Measurements from ENCODE around the gene TCF23.
"Not testable (repeated sequence)": the region's sequence is repeated elsewhere in the genome, so short reads cannot be mapped to it uniquely, and the experiment has no call there.

The TCF23 gene

DNA sequence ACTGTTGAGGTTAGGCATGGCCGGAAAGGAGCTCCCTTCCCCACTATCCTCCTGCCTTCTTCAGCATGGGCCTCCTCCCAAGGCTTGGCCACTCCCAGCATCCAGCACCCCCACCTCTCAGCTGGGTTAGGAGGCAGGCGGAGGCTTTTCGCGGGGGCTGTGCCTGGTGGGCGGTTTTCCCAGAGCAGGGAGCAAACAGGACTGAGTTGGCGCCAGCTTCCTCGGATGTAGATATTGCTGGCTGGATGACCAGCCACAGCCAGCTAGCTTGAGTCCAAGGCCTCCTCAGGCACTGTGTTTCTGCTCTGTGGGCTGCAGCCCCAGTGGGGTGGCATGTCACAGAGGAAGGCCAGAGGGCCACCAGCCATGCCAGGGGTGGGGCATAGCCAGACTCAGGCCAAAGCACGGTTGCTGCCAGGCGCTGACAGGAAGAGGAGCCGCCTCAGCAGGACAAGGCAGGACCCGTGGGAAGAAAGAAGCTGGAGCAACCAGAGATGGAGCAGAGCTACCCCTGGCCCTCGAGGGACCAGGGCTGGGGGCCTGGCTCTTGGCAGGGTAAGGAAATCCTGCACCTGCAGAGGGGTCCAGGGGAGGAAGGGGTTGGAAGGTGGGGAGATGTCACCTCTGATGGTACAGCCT lies at the start of gene TCF23:
Gene TCF23 (plus strand): TSS at position 204 of the 639 bp plus-strand sequence. CDS start 130 bp downstream, at position 334.
- no peak for DNase-seq

DNA sequence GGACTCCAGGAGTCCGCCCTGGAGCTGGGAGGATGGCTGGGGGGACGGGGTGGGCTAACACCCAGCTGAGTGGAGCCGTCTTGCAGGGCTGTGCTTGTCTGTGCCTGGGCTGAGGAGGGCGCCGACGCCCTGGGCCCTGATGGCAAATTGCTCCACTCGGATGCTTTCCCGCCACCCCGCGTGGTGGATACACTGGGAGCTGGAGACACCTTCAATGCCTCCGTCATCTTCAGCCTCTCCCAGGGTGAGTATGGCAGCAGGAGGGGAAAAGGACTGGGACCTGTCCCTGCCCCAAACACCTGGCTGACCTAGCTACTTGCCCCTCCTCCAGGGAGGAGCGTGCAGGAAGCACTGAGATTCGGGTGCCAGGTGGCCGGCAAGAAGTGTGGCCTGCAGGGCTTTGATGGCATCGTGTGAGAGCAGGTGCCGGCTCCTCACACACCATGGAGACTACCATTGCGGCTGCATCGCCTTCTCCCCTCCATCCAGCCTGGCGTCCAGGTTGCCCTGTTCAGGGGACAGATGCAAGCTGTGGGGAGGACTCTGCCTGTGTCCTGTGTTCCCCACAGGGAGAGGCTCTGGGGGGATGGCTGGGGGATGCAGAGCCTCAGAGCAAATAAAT lies 49.4 kb upstream of the TCF23 start:
- no peak for DNase-seq

DNA sequence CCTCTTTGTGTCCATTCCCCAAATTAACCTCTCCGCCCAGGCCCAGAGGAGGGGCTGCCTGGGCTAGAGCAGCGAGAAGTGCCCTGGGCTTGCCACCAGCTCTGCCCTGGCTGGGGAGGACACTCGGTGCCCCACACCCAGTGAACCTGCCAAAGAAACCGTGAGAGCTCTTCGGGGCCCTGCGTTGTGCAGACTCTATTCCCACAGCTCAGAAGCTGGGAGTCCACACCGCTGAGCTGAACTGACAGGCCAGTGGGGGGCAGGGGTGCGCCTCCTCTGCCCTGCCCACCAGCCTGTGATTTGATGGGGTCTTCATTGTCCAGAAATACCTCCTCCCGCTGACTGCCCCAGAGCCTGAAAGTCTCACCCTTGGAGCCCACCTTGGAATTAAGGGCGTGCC lies 48.8 kb upstream of the TCF23 start:
- DNase-seq, result no peak

DNA sequence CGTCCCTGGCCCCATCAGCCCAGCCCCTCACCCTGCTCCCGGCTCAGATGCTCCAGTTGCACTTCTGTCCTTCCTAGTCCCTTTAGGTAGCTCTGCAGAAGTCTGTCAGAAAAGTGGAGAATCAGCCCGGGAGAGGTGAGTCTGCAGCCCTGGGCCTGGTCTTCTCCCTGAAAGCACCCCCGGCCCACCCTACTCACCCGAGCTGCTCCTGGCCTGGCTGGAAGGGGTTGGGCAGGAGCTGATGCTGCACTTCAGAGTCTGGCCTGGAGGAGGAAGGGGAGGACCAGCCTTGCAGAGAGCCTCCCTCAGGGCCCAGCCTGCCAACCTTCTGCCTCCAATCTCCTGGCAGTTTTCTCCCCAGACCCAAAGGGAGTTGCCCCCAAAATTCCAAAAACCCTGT lies 46.5 kb upstream of the TCF23 start:
- DNase-seq, result no peak

DNA sequence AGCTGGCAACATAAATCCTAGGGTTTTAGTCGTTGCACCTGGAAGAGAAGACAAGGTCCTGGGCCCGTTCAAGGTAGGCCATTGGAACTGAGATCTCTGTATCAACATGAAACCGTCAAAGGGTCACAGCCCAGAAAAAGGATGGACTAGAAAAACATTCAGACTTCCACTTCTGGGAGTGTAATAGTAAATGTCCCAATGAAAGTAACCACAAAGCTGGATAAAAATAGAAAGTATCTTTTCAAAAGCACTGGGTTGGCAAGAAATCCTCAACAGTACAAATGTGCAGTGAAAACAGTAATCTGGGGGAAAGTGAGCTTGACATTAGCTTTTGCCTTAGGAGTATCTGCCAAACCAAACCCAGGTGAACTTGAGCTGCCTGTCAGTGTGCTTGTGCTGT lies 42.8 kb upstream of the TCF23 start:
- DNase-seq, result no peak

DNA sequence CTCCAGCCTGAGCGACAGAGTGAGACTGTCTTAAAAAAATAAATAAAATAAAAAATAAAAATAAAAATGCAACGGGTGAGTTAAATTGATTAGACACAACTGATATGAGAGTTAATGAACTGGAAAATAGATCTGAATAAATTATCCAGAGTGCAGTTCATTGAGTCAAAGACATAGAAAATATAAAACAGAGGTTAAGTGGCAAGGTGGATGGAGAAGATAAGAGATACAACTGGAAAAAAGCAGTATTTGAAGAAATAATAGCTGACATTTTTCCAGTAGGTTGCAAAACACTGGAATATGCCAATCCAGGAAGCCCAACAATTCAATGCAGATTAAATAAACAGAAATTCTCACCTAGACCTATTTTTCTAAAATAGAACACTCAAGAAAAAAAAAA lies 40.6 kb upstream of the TCF23 start:
- DNase-seq, result no peak

DNA sequence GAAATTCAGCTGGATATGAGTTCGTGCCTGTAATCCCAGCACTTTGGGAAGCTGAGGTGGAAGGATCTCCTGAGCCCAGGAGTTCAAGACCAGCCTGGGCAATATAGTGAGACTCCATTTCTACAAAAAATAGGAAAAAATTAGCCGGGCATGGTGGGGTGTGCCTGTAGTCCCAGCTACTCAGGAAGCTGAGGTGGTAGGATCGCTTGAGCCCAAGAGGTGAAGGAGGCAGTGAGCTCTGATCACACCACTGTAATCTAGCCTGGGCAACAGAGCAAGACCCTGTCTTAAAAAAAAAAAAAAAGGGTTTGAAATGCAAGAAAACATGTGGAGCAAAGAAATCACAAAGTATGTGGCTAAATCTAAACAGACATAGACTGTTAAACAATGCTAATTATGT lies 39.7 kb upstream of the TCF23 start:
- DNase-seq, result no peak

DNA sequence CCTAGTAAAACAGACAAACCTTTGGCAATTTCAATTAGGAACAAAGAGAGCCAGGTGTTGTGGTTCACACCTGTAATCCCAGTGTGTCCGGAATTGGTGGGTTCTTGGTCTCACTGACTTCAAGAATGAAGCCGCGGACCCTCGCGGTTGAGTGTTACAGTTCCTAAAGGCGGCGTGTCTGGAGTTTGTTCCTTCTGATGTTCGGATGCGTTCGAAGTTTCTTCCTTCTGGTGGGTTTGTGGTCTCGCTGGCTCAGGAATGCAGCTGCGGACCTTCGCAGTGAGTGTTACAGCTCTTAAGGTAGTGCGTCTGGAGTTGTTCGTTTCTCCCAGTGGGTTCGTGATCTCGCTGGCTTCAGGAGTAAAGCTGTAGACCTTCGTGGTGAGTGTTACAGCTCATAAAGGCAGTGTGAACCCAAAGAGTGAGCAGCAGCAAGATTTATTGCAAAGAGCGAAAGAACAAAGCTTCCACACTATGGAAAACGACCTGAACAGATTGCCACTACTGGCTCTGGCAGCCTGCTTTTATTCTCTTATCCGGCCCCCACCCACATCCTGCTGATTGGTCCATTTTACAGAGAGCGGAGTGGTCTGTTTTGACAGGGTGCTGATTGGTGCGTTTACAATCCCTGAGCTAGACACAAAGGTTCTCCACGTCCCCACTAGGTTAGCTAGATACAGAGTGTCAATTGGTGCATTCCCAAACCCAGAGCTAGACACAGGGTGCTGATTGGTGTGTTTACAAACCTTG lies 38.0 kb upstream of the TCF23 start:
- DNase-seq, result not testable (repeated sequence)

DNA sequence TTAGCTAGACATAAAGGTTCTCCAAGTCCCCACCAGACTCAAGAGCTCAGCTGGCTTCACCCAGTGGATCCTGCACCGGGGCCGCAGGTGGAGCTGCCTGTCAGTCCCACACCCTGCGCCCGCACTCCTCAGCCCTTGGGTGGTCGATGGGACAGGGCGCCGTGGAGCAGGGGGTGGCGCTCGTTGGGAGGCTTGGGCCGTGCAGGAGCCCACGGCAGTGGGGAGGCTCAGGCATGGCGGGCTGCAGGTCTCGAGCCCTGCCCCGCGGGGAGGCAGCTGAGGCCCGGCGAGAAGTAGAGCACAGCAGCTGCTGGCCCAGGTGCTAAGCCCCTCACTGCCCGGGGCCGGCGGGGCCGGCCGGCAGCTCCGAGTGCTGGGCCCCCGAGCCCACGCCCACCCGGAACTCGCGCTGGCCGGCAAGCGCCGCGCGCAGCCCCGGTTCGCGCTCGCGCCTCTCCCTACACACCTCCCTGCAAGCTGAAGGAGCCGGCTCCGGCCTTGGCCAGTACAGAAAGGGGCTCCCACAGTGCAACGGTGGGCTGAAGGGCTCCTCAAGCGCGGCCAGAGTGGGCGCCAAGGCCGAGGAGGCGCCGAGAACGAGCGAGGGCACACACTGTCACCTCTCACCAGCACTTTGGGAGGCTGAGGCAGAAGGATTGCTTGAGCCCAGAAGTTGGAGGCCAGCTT lies 37.3 kb upstream of the TCF23 start:
- DNase-seq, result not testable (repeated sequence)

DNA sequence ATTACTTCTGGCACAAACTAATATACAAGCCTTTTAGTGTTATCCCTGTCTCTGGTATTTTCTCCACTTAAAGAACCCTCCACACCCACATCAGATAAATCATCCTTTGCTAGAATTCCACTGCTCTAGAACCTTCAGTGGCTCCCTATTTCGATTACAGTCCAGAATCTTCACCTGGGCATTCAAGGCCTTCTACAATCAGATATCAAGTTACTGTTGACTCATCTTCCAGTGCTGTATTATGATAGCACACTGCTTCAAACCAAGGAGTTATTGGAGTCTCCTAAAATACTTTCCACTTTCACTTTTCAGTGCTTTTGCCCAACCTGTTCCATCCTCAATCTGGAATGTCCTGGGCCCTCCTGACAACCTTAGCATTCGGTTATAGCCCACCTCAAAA lies 33.3 kb upstream of the TCF23 start:
- no peak for DNase-seq

DNA sequence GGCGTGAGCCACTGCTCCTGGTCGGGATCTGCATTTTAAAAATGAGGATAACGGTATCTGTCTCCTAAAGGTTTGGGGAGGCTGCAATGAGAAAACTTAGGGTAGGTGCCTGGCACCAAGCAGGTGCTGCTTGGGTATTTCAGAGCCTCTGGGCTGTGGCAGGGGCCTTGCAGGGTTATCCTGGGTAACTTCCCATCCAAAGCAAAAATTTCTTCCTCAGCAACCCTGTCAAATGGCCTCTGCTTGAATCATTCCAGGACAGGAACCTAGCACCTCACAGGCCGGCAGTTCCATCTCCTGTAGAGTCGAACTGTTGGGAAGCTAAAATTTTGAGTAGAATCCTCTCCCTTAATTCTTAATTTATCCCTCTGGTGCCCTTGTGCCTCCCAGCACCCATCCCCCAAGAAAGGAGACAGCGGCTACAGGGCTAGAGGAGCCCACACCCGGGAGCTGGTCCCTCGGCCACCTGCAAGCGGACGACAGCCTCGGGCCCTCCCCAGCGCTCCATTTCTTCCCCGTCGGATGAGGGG lies 30.7 kb upstream of the TCF23 start:
- no peak for DNase-seq

DNA sequence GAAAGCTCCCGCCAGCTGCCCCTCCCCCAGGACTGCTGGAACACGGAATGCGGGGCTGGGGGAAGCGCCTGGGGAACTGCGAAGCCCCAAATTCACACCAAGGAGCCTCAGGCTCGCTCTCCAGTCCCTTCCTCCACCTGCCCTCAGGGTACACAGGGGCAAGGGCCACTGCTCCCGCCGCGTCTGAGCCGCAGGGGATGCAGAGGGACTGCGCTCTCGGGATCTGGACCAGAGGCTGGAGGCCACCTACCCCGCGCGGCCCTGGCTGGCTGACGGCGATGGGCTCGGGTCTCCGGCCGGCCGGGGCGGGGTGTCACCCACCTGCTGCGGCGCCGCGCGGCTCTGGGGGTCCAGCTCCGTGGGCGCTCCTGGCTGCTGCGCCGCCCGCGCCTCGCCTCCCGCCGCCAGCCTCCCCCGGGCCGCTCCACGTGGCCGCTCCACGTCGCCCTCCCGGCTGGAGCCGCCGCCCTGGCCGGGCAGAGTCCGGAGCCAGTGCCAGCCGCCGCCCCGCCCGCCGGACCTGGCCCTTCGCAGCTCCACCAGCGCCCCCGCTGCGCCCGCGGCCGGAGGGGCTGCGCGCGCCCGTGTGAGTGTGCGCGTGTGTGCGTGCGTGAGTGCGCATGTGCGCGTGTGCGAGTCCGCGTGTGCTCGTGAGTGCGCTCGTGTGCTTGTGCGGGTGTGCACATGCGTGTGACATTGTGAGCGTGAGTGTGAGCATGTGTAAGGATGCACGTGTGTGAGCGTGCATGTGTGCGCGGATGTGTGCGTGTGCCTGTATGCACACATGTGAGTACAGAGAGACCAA lies 30.1 kb upstream of the TCF23 start, which contains the start of gene CGREF1:
Gene CGREF1 (minus strand): TSS at position 604 of the 805 bp plus-strand sequence. CDS start 14,762 bp downstream, outside the sequence.
- peak in 1 of 2 donors; percentile 18 for DNase-seq

DNA sequence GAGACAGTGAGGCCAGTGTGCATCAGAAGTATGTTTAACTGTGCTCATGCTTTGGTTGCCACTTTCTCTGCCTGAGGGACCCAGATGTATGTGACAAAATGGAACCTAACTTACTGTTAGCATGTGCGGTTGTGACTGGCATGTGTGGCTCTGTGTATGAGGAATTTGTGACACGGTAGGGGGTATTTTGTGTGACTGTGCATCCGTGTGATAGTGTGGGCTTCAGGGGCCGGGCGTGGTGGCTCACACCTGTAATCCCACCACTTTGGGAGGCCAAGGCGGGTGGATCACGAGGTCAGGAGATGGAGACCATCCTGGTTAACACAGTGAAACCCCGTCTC lies 29.5 kb upstream of the TCF23 start:
- DNase-seq, result not testable (repeated sequence)

DNA sequence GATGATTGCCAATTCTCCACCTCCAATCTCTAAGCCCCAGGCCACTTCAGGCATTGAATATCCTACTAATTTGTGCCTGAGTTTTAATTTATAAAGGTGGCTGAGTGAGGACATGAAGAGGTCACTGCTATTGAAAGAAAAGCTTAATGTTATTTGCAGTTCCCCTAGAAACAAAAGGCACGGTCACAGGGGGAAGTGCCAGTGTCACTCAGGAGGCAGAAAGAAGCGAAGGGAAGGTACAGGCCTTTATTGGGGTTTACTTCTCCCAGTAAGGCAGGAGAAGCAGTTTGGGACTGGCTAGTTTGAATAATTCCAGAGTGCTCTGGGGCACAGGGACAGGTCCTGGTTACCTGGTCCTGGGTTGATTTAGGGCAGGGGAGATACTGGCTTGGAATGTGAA lies 26.9 kb upstream of the TCF23 start:
- DNase-seq, result no peak

DNA sequence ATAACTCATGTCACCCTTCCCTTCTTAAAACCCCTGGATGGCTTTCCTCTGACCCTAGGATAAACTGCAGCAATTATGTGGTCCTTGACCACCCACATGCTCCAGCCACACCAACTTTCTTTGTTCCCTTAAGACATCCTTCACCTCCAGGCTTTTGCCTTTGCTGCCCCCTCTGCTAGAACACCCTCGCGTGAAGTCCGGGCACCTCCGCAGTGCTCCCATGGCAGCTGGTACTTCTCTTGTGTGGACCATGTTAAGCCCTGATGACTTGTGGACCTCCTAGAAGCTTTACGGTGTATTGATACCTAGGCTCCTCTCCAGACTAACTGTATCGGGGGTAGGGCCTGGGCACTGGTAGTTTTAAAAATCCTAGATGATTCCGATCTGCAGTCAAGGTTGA lies 26.0 kb upstream of the TCF23 start:
- no peak for DNase-seq

DNA sequence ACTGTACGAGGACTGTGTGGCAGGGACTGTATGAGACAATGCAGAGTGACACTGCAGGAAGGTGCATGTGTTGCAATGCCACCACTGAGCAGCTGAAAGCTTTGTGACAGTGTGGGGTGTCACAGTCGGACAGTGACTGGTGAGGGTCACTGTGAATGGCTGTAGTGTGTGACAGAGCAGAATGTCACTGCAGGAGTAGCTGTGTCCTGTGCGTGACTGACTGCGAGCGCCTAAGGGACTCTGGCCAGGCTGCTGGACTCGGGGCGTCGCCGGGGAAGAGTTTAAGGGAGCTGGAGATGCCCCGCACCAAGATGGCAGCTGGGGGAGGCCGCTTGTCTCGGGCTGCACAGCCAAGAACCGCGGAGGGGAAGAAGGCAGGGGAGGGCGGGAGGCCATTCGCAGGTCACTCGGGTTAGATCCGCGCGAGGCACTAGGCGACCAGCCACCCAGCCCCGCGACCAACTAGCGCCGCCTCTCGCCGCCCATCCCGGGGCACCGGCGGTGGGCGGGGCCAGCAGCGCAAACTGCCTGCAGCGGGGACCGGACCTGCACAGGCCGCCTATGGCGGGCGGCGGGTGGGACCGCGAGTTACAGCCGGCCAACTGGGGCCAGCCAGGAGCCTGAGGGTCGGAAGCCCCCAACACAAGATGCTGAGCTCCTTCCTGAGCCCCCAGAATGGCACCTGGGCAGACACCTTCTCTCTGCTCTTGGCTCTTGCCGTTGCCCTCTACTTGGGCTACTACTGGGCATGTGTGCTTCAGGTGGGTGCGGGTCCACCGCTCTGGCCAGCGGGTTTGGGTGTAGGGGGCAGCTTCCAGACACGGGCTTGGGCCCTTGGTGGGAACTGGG lies 25.3 kb upstream of the TCF23 start, which contains the start of gene ABHD1:
Gene ABHD1 (plus strand): TSS at position 514 of the 849 bp plus-strand sequence. CDS start 134 bp downstream, at position 648.
- DNase-seq, result peak; percentile 67 to 80

DNA sequence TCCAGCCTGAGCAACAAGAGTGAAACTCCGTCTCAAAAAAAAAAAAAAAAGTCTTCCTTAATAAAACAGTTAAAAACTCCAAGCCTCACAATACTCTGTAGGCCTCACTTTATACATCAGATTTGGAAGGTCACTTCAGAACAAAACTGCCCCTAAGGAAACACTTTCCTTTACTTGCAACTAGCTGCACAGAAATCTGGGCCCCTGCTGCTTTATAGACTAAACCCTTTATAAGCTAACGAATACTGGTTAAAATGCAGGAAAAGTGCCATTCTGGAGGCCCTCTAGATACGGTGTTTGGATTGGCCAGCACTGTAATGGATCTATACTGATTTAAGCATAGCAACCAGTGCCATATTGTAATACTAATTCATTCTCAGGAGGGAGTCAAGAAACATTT lies 23.7 kb upstream of the TCF23 start:
- no peak for DNase-seq

DNA sequence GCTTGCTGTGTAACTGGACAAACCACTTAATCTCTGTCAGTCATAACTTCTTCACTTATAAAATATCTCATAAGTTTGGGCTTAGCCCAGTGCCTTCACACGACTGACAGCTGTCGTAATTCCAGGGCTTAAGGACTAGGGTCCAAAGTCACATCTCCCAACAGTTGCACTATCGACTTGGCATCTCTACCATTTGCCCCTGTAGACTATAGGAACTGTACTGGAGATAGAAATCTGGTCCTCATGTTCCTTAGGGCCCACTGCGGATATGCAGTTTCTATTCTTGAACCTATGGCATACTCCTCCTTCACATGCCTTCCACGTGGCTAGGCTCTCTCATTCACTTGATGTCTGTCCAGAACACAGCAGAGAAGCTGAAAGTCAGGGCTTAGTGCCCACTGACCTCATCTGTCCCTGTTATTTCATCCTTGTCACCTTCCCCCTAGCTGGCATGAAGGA lies 22.5 kb upstream of the TCF23 start:
- no peak for DNase-seq

DNA sequence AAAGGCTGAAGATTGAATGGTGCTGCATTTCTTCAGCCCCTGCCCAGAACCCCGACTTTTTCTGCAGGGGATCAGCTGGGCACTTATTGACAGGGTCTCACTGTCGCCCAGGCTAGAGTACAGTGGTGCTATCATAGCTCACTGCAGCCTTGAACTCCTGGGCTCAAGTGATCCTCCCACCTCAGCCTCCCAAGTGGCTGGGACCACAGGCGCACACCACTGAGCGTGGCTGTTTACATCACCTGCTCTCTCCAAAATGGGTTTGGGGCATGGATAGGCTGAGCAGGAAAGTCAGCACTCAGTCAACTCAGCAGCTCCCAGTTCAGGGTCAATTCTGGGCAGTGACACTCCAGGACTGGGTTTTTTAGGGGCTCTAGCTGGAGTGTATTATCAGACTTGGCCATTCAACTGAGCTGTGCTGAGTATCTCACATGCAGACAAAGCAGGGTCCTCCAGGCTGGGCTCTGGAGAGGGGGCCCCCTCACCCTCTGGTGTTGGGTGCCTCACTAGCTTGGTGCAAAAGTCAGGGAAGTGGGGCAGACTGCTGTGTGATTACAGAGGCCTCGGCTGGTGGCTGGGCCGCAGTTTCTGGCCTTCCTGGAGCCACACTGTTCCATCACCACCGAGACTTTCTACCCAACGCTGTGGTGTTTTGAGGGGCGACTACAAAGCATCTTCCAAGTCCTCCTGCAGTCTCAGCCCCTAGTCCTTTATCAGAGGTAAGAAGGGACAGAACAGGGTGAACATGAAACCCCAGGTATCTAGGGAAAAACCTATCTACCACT lies 20.7 kb upstream of the TCF23 start:
- DNase-seq, result no peak
